ENCODE data around the gene CMTM4. TPM values are rescaled to one million over a fixed set of nuclear protein-coding genes. Genes with fewer than 3 reads are reported as not detected.

CMTM4 gene
- total and polyA plus RNA-seq, 8 donors, result 14.9 to 43.5 (median 36.5) TPM

DNA sequence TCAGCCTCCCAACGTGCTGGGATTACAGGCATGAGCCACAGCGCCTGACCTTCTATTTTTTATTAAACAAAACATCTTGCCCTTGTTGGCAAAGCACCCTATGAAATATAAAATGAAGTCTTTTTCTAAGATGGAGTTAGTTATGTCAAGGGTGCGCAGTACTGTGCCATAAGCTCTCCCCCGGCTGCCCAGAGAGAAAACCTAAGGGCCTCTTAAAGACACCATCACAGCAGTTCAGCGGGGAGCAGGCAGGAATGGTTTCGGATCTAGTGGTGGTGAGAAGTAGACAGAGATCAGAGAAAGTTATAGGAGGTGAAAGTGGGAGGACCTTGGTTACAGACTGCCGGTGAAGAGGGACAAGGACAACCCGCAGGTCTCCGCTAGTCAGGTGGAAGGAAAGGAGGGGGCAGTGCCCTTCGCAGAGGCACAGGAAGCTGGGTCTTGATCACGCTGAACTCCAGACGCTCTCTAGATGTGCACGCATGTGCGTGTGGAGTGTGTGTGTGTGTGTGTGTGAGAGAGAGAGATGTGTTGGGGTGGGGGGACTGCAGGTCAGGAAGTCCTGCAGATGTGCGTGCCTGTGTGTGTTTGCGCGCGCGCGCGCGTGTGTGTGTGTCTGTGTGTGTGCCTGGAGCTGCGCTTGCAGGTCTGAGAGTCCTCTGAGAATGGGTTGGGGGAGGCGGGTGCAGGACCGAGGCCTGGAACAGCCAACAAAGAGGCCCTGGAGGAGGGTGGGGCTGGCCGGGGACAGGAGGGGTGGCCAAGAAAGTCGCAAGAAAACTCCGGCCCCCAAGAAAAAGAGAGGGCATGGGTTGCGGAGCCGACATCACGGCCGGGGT is 92.8 kb downstream of the CMTM4 start:
- intact Hi-C loops (cut with DNase I), result no loop called here
- H3K4me3 ChIP-seq, result peak overlapping the region; percentile 38 to 70 (median 44)
- peak overlapping the region in 1 of 4 donors; percentile 66 for H3K27ac ChIP-seq
- TF ChIP-seq, protein P1, sequence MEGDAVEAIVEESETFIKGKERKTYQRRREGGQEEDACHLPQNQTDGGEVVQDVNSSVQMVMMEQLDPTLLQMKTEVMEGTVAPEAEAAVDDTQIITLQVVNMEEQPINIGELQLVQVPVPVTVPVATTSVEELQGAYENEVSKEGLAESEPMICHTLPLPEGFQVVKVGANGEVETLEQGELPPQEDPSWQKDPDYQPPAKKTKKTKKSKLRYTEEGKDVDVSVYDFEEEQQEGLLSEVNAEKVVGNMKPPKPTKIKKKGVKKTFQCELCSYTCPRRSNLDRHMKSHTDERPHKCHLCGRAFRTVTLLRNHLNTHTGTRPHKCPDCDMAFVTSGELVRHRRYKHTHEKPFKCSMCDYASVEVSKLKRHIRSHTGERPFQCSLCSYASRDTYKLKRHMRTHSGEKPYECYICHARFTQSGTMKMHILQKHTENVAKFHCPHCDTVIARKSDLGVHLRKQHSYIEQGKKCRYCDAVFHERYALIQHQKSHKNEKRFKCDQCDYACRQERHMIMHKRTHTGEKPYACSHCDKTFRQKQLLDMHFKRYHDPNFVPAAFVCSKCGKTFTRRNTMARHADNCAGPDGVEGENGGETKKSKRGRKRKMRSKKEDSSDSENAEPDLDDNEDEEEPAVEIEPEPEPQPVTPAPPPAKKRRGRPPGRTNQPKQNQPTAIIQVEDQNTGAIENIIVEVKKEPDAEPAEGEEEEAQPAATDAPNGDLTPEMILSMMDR (IDR thresholded peaks at IDR 0.05), result no peak
- peak in 3 of 4 donors; percentile 5 to 24 (median 16) for ATAC-seq
- 29 to 54% methylated on average over 32 of the region's 32 CpGs for WGBS, 2 donors
- no peaks in the 10 kb centered on the region for H3K36me3 ChIP-seq
- H3K4me1 ChIP-seq, result no peaks in the 10 kb centered on the region
- H3K27me3 ChIP-seq, result no peaks in the 10 kb centered on the region
- no peak for FAIRE-seq
- no peaks in the 10 kb centered on the region for H3K9me3 ChIP-seq
- DNase-seq, result peak in 4 of 6 donors; percentile 17 to 69 (median 30)

DNA sequence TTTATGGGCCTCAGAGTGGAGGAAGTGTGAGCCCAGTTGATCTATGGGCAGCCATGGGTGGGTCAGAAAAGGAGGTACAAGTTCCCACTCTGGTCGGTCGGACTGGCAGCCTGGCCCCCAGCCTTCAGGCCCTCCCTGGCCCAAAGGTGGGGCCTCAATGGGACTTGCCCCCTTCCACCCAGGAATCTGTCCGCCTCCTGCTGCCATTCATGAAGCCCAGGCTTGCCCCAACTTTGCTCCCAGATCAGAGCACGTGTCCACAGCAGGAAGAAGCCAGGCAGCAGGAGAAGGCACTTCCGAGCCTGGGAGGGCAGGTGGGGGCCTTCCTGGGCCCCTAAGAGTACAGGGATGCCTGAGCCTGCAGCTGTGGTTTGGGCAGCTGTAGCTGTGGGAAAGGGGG is 95.1 kb downstream of the CMTM4 start:
- no peak for ATAC-seq
- intact Hi-C loops (cut with DNase I), result no loop called here
- Histone ChIP-seq H3K4me1 (no peaks in the 10 kb centered on the region), H3K4me3 (no peak overlapping the region), H3K9me3 (no peaks in the 10 kb centered on the region), H3K36me3 (no peaks in the 10 kb centered on the region), H3K27ac (no peak overlapping the region), H3K27me3 (no peaks in the 10 kb centered on the region)
- no peak for DNase-seq
- TF ChIP-seq, protein P1 (IDR thresholded peaks at IDR 0.05), result no peak
- no peak for FAIRE-seq
- WGBS, 2 donors, result 95 to 97% methylated on average over 5 of the region's 5 CpGs

DNA sequence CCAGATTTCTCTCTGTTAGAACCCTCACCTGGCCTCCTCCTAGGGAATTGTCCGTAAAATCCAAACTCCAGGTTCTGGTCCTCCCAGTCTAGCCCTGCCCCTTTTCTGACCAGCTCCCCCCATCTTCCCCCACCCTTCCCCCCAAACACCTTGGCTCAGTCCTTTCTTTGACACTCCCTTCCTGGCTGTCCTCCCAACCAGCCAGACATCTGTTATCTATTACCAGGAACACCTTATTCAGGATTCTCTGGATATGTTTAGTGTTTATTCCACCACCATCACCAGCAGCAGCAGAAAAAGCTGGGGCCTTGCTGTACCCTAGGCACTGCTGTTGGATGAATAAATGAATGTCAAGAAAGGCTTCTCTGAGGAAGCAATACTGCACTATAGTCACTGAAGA is 96.1 kb downstream of the CMTM4 start:
- WGBS, 2 donors, result 95 to 98% methylated on average over 1 of the region's 1 CpG

DNA sequence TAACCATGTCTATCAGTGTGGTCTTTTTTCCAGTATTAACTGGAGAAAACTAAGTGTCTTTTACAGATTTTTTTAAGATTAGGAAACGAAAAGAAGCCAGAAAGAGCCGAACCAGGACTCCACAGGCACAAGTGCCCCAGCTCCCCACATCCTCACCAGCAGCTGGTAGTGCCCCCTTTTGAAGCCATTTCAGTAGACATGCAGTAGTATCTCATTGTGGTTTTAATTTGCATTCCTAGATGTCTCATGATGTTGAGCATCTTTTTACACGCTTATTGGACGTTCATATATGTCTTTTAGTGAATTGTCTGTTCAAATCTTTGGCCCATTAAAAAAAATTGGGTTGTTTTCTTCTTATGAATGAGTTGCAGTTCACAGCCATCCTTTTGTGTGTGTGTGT is 96.8 kb downstream of the CMTM4 start:
- Histone ChIP-seq H3K4me1 (no peaks in the 10 kb centered on the region), H3K27ac (no peak overlapping the region), H3K36me3 (no peaks in the 10 kb centered on the region), H3K4me3 (no peak overlapping the region), H3K9me3 (no peaks in the 10 kb centered on the region), H3K27me3 (no peaks in the 10 kb centered on the region)
- no peak for ATAC-seq
- FAIRE-seq, result no peak
- WGBS, 2 donors, result 94 to 95% methylated on average over 4 of the region's 4 CpGs
- no peak for DNase-seq
- TF ChIP-seq, protein P1 (IDR thresholded peaks at IDR 0.05), result no peak
- intact Hi-C loops (cut with DNase I), result no loop called here

More for the DNA sequence above, 96.1 kb downstream of the CMTM4 start:
- TF ChIP-seq, protein P1 (IDR thresholded peaks at IDR 0.05), result no peak
- ATAC-seq (no peak), FAIRE-seq (no peak), DNase-seq (no peak)
- Histone ChIP-seq H3K4me1 (no peaks in the 10 kb centered on the region), H3K27ac (no peak overlapping the region), H3K4me3 (no peak overlapping the region), H3K36me3 (no peaks in the 10 kb centered on the region), H3K9me3 (no peaks in the 10 kb centered on the region), H3K27me3 (no peaks in the 10 kb centered on the region)
- intact Hi-C loops (cut with DNase I), result no loop called here

DNA sequence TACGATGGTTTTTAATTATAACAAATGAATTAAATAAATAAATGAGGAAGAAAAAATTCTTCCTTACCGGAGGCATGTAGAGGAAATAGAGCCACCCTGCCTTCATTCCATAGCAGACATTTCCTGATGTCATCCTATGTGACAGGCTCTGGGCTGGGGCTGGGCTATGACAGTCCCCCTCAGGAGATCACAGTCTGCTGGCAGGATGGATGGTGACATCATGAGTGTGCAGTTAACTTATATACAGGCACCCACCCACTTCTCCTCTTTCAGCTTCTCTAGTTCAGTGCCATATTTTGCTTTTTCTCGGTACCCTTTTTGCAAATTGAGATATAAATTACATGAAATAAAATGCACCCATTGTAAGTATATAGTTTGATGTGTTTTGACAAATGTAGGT is 98.4 kb downstream of the CMTM4 start:
- Histone ChIP-seq H3K4me1 (no peaks in the 10 kb centered on the region), H3K9me3 (no peaks in the 10 kb centered on the region), H3K27me3 (no peaks in the 10 kb centered on the region), H3K27ac (no peak overlapping the region), H3K36me3 (no peaks in the 10 kb centered on the region), H3K4me3 (no peak overlapping the region)
- no peak for FAIRE-seq
- ATAC-seq, result no peak
- TF ChIP-seq, protein P1 (IDR thresholded peaks at IDR 0.05), result no peak
- DNase-seq, result no peak
- 89 to 94% methylated on average over 3 of the region's 3 CpGs for WGBS, 2 donors
- intact Hi-C loops (cut with DNase I), result no loop called here

Measured in pancreas (tissue), 10 donors.